Measurements from ENCODE around the gene NKAIN1.
"Not testable (repeated sequence)": the region's sequence is repeated elsewhere in the genome, so short reads cannot be mapped to it uniquely, and the experiment has no call there.

The NKAIN1 gene

DNA sequence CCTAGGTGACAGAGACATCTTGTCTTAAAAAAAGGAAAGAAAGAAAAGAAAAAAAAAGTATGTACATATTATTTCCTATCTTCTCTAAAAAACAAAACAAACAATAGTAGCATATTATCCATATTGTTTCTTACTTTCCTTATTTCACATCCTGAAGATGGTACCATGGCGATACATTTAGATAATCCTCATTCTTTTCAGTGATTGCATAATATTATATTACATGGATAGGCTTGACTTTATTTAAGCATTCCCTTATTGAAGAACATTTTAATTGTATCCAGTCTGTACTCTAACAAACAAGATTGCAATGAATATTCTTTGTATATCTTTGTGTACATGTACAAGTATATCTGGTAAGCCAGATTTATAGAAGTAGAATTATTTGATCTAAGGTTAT lies 91.3 kb downstream of the NKAIN1 start:
- DNase-seq, result no peak

DNA sequence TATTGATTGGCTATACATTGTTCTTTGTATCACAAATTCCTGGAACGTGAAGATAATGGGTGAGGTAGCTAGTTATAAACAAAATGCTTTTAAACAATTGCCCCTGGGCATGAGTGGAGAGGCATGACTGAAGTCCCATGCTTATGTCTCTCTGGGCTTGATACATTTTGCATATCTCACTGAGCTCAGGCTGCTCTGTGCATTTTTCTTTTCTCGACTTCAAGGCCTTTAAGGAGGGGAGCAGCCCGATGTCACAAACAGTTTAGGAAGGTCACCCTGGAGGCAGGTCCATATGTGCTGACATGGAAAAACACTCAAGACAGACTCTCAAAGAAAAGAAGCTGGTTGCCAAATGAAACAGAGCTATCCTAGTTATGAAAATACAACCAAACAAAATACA lies 94.0 kb downstream of the NKAIN1 start:
- DNase-seq, result no peak

DNA sequence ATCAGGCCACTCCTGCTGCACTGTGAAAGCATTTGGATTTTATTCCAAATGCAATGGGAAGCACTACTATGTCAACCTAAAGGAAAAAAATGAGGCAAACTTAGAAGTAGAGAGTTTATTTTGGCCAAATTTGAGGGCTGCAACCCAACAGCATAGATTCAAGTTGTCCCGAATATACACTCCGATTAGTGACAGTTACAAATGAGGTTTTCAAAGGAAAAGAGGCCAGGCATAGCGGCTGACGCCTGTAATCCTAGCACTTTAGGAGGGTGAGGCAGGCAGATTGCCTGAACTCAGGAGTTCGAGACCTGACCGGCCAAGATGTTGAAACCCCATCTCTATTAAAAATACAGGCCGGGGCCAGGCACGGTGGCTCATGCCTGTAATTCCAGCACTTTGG lies 95.2 kb downstream of the NKAIN1 start:
- no peak for DNase-seq

DNA sequence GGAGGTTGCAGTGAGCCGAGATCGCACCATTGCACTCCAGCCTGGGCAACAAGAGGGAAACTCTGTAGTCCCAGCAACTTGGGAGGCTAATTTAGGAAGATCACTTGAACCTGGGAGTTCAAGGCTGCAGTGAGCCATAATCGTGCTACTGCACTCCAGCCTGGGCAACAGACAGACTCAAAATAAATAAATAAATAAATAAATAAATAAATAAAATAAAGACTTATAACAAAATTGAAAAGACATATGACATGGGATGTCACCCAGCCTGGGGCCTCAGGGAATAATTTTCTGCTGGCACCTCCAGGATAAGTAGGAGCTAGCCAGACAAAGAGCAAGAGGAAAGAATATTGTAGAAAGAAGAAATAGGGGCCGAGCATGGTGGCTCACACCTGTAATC lies 96.2 kb downstream of the NKAIN1 start:
- no peak for DNase-seq

DNA sequence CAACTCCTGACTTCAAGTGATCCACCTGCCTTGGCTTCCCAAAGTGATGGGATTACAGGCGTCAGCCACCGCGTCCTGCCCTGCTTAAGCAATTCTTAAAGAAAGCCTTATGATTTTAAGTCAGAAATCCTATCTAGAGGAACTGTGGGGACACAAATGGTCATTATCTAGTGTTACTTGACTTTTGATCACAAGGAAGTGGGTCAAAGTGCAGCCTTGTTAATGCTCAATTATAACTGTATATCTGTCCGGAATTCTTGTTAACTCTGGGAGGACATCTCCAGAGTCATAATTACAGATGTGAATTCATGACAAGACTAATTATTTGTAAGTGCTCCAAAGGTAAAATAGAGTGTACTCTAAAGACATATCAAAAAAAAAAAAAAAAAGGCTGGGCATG lies 97.3 kb downstream of the NKAIN1 start:
- DNase-seq, result no peak

DNA sequence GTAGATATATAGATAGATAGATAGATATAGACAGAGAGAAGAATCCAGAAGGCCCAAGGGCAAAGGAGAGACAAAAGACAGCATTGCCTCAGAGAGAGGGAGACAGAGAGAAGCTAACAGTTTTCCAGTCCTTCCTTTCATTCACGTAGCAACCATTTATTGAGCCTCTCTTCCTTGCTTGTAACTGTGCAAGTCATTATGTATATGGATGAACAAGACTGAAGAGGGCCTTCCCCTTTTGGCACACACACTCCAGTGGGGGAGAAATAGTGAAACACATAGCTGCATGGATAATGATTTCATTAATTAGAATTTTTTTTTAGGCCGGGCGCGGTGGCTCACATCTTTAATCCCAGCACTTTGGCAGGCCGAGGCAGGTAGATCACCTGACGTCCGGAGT lies 99.4 kb downstream of the NKAIN1 start:
- DNase-seq, result no peak

DNA sequence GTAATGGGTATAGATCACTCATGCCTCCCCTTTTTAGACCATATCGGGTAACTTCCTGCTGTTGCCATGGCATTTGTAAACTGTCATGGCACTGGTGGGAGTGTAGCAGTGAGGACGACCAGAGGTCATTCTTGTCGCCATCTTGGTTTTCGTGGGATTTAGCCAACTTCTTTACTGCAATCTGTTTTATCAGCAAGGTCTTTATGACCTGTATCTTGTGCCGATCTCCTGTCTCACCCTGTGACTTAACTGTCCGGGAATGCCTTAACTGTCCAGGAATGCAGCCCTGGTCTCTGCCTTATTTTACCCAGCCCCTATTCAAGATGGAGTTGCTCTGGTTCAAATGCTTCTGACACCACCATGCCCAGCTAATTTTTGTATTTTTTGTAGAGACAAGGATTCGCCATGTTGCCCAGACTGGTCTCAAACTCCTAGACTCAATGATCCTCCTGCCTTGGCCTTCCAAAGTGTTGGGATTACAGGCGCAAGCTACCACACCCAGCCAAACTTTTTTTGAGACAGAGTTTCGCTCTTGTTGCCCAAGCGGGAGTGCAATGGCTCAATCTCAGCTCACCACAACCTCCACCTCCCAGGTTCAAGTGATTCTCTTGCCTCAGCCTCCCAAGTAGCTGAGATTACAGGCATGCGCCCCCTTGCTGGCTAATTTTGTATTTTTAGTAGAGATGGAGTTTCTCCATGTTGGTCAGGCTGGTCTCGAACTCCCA lies 100.7 kb downstream of the NKAIN1 start:
- DNase-seq, result not testable (repeated sequence)

DNA sequence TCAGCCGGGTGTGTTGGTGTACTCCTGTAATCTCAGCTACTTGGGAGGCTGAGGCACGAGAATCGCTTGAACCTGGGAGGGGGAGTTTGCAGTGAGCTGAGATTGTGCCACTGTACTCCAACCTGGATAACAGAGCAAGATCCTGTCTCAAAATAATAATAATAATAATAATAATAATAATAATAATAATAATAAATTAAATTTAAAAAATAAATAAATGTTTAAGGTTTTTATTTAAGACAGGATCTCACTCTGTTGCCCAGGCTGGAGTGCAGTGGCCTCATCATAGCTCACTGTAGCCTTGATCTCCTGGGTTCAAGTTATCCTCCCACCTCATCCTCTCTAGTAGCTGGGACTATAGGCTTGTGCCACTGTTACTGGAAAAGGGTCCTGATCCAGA lies 101.8 kb downstream of the NKAIN1 start:
- not testable (repeated sequence) for DNase-seq

DNA sequence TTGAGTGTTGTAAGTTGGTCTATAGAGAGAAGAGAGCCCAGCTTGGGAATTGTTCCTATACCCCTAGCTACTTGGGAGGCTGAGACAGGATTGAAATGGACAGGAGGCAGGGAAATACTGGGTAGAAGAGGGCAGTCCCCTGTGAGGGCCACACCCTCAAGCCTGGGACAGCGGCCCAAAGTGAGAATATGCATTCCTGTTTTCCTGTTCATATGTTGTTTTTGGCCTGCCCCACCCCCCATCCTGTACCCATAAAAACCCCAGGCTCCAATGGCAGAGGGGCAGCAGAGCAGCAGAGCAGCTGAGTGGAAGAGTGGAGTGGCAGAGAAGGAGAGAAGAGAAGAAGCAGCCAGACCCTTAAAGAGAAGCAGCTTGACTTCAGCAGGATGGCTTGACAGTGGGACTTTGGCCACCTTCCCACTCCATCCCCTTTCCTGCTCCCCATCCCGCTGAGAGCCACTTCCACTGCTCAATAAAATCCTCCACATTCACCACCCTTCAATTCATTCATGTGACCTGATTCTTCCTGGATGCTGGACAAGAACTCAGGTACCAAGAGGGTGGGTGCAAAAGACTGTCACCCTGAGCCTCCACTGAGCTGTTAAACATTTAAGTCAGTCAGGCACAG lies 103.6 kb downstream of the NKAIN1 start:
- no peak for DNase-seq

DNA sequence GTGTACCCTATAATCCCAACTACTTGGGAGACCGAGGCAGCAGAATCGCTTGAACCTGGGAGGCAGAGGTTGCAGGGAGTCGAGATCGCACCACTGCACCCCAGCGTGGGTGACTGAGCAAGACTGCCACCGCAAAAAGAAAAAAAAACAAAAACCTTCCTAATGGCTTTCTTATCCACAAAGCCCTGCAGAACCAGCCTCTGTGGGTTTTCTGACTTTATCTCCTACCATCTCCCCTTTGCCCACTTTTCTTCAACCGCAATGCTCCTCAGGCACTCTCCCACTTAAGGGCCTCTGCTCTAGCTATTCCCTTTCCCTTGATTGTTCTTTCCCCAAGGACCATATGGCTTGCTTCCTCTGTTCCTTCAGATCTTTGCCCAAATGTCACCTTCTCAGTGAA lies 106.3 kb downstream of the NKAIN1 start:
- DNase-seq, result no peak

Data from activated T-cell treated with anti-CD3 and anti-CD28 coated beads, Interleukin-2, amount 50 U/mL, for 48 hours (primary cell).